NCI-H2081 (cell line): ENCODE data around the gene MCTP1.
"Not testable (repeated sequence)": the region's sequence is repeated elsewhere in the genome, so short reads cannot be mapped to it uniquely, and the experiment has no call there.

Experiments
- DNase-seq, 2 experiments: peaks; one replicate each; lab custom pipeline; 2025; lab: John Stamatoyannopoulos, UW

The MCTP1 gene

DNA sequence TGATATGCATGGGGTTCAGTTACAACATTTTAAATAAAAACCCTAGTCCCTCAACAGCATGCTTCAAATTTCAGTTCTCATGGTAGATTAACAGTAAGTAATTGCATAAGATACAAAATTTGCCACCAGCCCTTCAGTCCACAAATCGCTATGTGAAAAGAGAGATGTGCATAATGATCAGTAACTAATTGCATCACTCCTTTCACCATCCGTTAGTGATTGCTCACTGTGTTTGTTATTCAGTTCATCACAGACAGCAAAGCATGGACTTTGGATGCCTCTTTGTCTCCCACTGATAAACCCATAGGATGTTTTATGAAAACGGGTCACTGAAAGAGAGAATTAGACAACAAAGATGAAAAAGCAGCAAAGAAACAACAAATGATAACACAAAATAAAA is 103.2 kb downstream of the MCTP1 start:
- DNase-seq = no peak

DNA sequence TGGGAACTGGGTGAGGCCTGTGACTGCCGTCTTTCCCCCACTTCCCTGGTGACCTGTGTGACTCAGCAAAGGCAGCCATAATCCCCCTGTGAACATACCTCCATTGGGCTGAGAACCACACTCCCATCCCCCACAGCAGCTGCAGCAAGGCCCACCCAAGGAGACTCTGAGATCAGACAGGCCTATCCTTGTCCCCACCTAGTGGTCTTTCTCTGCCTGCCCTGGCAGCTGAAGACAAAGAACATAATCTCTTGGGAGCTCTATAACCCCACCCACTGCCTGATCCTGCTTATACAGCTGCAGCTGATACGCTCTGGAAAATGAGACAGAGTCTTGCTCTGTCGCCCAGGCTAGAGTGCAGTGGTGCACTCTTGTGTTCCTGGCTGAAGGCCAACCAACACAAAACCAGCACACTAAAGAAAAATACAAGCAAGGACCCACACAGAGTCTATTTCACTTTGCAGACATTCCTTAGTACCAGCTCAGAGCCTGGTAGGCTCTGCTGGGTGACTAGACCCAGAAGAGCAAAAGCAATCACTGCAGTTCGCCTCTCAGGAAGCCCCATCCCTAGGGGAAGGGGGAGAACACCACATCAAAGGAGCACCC is 106.7 kb downstream of the MCTP1 start:
- peak in 1 of 2 experiments; percentile 3 for DNase-seq

DNA sequence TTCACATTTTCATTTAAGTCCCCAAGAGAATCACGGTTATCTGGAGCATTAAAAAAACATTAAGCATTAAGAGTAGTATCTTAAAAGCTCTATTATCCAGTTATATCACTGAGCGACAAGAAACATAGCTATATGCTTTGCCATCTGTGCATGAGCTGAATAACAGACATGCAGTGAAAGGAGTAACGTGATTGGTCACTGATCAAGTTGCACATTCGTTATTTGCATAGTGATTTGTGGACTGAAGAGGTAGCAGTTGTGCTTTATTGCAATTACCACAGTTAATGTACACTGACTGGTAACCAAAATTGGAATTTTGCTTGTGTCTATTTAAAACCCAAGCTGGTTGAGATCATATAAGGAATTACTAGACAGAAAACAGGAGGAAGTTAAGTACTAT is 107.4 kb downstream of the MCTP1 start:
- no peak for DNase-seq

DNA sequence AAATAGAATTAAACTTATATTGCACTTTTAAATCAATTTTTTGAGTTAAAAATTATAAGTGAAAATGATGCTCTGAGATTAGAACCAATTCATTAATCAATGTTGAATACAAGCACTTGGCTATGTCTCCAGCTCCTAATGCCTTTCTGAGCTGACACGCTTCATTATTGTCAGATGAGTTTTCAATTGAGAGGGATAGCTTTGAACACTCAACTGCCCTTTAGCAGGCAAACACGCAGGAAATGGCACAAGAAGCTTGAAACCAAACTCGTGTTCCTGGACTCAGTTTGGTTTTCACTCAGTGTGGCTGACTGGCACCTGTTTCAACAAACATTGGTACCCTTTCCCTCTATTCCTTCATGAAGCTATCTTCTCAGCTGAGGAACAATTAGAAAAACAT is 109.8 kb downstream of the MCTP1 start:
- DNase-seq = no peak

DNA sequence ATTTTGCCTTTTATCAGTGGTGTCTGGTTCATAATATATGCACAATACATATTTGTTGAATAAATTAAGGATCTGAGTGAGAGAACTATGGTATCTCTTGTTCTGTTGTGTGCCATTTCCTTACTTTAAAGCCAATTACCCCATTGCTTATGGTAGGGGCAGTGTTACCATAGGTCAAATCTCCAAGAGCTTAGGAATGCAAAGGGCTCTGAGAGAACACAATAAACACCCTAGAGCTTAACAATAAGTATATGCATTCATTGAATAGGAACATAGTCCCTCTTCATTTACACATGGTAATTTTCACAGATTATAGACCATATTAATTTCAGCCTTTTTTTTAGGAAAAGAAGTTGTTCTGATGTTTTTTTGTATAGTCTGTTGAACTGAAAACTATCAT is 112.2 kb downstream of the MCTP1 start:
- no peak for DNase-seq

DNA sequence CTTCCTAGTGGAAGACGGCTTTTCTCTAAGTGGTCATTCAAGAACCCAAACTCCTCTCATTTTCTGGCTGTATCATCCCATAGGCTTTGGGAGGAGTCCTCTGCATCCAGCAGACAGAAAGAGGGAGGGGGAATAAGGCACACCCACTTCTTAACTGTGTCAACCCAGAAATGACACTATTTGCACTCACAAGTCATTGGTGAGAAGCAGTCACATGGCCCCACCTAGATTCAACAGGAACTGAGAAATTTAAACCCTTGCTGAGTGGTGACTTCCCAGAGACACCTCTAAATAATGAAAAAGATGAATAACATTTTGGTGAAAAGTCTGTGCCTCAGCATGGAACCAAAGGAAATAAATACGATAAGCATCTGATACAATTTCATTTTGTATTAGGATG is 120.0 kb downstream of the MCTP1 start:
- no peak for DNase-seq

DNA sequence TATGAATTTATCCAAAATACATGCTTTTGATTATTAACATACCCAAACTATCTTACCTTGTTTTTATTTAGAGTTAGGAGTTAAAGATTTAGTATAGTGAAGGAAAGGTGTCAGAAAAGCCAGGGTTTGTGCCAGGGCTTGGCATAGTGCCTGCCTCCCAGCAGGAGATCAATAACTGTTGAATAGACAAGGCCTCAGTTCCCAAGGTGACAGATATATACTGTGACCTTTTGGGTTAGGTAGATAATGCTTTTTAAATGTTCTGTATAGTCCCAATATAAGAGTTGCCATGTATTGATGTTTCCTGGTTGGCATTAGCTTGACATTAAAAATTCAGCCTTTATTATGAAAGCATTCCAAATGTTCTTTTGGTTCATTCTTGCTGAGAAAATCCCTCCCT is 121.8 kb downstream of the MCTP1 start:
- DNase-seq = peak; percentile 60 to 76

DNA sequence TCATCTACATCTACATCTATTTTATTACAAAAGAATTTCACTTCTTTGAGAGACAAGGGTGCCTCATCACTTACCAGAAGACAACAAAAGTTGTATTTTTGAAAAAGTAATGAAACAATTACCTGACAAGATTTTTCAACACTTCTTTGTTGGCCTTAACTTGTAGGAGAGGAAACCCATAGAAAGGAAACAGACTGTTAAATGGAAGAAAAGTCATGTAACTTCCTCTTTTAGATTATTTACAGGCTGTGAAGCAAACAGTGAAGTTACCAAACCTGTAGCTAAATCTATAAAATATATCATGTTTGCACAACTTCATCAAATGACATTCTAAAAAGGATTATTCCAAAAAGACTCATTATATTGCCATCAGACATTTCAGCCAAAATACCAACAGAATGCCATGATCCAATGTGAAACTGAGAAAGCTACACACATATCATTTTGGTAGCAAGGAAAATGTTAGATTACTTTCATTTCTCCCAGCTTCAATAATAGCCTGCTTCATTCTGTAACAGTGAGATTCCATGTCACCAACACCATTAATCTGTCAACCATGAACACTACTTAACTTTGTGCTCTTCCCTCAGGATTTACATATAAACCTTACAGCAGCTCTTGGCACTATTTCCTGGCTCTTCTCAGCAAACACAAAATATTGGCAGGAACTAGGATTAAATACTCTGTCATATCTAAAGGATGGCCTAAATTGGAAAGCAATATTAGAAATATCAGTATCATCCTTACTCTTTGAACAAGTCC is 122.5 kb downstream of the MCTP1 start:
- no peak for DNase-seq

DNA sequence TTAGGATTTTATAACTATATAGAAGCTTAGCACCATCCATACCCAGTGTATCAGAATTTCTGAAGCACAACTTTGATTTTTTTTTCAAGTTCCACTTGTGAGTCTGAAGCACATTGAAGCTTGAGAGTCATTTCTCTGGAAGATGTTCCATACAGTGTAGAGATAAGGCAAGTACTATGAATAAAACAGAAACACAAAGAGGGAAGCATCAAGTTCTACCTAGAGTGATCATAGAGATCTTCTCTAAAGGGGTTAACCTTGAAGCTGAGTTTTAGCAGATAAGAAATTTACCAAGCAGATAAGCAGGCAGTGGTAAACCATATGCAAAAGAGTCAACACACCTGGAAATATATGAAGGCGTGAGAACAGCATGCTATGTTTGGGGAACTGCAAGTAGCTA is 125.3 kb downstream of the MCTP1 start:
- DNase-seq = no peak

DNA sequence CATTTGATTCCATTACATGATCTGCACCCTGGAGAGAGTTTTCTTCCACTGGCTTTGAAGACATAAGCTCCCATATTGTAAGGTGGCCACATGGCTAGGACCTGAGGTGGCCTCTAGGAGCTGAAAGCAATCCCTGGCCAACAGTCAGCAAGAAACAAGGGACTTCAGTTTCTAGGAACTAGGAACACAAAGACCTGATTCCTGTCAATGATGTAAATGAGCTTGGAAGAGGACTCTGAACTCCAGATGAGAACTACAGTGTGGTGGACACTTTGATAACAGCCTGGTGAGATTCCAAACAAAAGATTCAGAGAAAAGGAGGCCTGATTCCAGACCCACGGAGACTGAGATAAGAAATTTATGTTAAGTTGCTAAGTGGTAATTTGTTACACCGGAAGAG is 129.0 kb downstream of the MCTP1 start:
- DNase-seq = no peak

DNA sequence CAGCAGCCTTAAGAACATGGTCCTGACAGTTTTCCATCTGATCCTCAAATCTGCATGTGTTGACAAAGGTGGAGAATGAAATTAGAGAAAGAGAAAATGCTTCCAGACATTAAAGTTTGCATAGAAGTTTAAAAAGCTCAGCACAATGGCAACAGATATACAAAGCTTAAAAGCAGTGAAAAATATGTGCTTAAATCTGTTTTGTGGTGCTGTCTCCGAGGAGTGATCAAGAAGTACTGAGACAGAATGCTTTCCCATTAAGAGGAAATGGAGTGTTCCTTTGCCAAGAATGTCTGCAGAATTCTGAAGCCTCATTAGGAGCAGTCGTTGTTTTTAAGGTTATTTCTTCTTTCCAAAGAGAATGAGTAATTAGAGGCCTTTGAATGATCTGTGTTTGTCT is 131.4 kb downstream of the MCTP1 start:
- DNase-seq = no peak

DNA sequence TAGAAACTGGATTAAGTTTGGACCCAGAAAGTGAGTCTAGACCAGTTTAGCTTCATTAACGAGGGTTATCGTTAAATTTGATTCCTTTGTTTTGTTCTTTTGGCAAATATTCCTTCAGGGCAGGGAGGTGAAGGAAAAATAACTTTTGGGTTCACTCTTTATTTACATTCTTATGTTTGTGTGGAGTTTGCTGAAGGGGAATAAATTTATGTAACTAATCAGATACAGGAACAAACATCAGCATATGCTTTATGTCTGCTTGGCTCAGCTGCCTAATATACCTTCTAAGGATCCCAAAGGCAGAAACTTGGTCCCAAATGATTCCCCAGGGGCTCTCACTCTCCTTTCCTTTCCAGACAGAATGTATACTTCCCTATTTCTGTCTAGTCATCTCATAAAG is 132.4 kb downstream of the MCTP1 start:
- no peak for DNase-seq

DNA sequence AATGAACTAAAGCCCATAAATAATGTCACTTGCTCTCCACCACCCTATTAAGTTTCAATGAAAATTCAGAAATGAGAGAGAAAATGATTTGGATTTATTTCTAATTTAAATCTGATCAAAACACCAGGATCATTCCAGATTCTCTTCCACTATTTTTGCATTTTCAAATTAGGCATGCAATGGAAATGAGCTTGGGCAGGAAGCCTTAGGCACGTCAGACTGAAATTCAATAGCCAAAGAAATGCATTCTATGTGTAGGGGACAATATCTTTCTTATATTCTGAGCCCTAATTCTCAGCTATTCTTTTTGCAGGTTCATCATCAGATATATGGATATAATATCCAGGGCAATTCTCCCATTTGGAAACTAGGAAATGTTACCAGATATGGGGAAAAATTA is 132.8 kb downstream of the MCTP1 start:
- DNase-seq = no peak

DNA sequence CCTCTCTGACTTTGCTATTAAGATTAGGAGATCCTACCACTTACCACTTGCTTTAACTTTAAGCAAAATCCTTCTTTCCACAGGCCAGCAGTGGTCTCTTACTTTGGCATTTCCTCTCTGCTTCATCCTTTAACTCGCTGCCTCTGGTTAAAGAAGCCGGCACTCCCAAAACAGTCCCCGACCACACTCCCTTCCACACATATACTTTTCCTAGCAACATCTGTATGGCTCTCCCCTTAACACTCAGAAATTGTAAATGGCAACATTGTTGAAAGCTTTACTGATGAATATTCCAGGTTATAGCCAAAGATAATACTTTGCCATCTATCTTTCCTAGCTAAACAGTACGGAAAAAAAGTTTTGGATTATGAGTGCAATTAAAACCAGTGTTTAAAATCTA is 133.2 kb downstream of the MCTP1 start:
- DNase-seq = no peak

DNA sequence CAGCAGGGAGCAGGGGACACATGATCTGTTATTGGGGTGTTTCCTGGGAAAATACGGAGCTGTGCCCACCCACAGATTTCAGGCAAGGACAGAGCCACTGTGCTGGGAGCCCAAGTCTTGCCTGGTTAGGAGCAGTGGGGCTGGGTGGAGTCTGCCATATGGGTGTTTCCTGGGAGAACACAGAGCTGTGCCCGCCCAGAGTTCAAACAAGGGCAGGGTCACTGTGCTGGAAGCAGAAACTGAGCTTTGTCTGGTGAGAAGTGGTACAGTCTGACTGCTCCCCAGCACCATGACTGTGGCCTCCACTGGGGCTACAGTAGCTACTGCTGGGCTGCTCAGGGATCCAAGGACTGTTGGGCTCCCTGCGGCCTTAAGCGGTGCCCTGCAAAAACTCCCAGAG is 135.5 kb downstream of the MCTP1 start:
- DNase-seq = no peak

DNA sequence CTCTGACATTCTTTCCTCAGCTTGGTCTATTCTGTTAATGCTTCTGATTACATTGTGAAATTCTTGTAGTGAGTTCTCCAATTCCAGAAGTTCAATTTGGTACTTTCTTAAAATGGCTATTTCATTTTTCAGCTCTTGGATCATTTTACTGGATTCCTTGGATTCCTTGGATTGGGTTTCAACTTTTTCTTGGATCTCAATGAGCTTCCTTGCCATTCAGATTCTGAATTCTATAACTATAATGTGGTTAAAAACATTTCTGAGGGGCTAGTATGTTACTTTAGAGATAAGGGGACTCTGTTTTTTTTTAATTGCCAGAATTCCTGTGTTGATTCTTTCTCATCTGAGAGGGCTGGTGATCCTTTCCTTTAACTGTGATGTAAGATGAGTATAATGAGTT is 136.4 kb downstream of the MCTP1 start:
- DNase-seq = no peak

DNA sequence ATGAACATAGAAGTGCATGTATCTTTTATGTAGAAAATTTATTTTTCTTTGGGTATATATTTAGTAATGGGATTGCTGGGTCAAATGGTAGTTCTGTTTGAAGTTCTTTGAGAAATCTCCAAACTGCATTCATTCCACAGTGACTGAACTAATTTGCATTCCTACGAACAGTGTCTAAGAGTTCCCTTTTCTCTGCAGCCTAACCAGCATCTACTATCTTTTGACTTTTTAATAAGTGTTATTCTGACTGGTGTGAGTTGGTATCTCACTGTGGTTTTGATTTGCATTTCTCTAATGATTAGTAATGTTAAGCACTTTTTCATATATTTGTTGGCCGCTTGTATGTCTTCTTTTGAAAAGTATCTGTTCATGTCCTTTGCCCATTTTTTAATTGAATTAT is 141.0 kb downstream of the MCTP1 start:
- not testable (repeated sequence) for DNase-seq

DNA sequence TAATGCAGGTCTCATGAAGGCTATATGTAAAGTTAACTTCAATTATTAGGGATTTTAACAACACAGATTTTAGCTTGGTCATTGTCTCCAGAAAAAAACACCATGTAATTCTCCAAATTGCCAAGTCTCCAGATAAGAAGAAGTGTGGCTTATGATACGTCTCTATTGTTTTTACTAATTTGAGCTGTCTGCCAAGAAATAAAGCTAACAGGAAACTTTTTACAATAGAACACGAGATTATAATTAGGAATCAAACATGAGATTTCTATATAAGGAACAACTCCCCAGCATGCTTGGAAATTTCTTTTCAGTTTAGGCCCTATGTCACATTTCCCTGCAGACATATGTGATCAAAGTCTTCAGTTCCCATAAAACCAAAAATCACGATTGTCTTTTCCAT is 142.7 kb downstream of the MCTP1 start:
- DNase-seq = no peak

DNA sequence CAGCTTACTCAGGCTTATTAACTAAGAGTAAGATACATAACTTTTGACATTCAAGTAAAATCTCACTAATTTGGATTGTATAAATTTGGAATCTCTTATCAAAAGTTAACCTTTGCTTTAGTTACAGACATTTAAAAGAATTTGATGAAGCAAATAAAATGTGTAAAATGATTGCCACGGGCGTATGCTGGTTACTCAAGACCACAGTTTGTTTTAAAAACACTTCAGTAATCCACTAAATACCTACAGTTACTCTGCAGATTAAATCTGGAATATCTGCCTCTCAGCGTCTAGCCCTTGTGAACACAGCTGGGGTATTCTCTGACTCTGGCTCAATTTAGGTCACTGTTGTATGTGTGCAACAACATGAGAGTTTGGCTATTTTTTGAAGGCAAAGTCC is 143.8 kb downstream of the MCTP1 start:
- DNase-seq = no peak

DNA sequence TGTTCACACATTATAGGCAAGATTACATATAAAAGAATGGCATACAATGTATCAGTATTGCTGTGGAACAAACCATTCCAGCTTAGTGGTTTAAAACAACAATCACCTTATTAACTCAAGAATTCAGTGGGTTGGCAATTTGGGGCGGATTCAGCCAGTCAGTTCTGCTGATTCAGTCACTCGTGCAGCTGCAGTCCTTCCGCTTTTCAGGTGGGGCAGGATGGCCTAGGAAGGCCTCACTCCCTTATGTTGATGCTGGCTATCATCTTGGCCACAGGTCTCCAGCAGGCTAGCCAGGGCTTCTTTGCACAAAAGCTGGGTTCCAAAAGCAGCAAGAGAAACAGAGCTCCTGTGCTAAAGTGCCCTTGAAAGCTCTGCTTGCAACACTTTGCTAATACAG is 150.6 kb downstream of the MCTP1 start:
- no peak for DNase-seq

DNA sequence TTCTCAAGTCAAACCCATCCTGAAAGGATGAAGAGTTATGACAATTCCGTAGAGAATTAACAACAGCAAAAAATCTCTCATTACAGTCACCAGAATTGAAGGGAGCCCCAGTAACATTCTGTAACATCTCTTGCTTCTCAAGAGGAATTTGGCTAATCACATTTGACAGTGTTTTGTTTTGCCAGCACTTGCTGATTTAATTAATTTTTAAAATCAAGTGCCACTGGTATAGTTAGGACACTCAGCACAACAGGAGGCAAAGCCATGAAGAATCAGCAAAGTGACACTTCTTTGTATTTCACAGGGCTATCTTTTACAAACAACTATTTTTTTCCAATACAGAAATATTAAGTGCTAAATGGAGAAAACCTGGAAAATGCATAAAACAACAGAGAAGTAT is 152.8 kb downstream of the MCTP1 start:
- DNase-seq = no peak

DNA sequence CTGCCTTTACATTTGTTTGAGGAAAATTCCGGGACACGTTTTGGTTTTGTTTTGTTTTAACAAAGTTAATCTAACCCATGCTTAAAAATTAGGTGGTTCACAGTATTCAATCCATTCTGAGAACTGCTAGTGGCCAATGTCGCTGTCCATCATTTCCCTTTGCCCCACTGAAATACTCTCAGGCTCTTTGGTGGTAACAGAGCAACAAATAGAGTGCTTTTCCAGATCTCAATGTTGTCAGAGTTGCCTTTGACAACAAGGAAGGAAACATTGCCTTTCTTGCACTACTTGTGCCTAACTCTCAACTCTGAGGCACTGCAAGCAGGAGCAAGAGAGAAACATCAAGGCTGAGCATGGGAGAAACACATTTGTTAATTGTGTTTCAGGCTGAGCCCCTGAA is 154.0 kb downstream of the MCTP1 start:
- DNase-seq = no peak

DNA sequence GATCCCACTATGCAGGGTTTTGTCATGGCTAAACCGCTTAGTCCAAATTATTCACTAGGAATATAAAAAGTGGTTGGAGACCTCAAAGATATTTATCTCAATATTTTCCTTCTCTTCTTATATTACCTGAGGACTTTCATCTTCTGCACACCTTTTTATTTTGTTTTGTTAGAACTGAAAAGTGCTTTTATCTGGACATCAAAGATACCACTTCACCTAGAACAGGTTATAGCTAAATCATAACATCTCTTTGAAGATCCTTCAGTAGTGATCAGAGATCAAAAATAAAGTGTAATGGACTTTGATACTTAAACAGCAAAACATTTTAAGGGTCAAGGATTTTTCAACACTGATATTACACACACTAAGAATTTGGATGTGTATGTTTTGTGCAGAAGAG is 160.2 kb downstream of the MCTP1 start:
- no peak for DNase-seq

DNA sequence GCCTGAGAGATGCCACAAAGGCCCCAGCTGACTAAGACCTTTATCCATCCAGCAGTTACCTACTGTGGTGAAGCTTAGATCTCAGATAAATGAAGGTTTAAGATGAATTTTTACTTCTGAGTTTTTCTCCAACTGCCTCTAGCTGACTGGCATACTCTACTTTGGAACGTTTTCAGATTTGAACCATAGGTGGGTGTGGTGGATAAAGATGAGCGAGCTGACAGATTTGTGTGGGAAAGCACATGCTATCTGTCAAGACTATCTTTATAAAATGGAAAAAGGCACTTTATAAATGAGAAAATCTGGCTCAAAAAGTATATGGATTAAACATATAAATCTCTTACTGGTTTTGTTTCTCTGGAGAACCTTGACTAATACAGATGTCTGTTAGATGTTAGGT is 160.8 kb downstream of the MCTP1 start:
- DNase-seq = no peak
